Astrocyte (in vitro differentiated cells and primary cell): ENCODE measurements around the gene CSN2.

Experiments
- EZH2 ChIP-seq: IDR thresholded peaks from 2 replicates; pipeline ENCODE4 v1.6.1; 2012; ENCODE audit warnings: mild to moderate bottlenecking, low read length, inconsistent platforms; ENCODE audit not compliant: insufficient read depth
- TF ChIP-seq, protein P1 (sequence below): IDR thresholded peaks from 2 replicates; pipeline ENCODE4 v1.5.1; 2011; ENCODE audit warnings: low read depth, mild to moderate bottlenecking, inconsistent platforms, low read length, moderate library complexity; ENCODE audit not compliant: insufficient read depth

DNA sequence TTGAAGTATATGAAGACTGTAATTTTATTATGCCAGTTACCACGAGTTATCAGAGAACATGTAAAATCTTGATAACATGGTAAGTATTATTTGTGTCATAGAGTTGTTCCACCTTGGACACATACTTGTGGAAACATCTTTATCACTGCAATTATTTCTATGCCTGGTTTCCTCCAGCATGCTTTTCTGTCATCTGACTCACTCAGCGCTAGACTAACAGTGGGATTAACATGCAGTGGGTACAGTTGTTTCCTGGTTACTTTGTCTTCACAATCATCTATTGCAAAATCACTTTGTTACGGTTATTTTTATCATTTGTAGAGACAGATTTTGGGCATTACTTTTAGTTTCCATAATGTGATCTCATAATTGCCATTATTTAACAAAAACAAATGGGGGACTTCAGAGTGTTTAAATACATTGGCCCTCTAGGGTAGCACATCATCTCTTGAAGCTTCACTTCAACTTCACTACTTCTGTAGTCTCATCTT lies 30.0 kb upstream of the CSN2 start, which contains the start of gene STATH:
- TF ChIP-seq, protein P1, sequence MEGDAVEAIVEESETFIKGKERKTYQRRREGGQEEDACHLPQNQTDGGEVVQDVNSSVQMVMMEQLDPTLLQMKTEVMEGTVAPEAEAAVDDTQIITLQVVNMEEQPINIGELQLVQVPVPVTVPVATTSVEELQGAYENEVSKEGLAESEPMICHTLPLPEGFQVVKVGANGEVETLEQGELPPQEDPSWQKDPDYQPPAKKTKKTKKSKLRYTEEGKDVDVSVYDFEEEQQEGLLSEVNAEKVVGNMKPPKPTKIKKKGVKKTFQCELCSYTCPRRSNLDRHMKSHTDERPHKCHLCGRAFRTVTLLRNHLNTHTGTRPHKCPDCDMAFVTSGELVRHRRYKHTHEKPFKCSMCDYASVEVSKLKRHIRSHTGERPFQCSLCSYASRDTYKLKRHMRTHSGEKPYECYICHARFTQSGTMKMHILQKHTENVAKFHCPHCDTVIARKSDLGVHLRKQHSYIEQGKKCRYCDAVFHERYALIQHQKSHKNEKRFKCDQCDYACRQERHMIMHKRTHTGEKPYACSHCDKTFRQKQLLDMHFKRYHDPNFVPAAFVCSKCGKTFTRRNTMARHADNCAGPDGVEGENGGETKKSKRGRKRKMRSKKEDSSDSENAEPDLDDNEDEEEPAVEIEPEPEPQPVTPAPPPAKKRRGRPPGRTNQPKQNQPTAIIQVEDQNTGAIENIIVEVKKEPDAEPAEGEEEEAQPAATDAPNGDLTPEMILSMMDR = no peak
- no peak for TF ChIP-seq EZH2
